Measurements from ENCODE around the gene NRIP1.

DNA sequence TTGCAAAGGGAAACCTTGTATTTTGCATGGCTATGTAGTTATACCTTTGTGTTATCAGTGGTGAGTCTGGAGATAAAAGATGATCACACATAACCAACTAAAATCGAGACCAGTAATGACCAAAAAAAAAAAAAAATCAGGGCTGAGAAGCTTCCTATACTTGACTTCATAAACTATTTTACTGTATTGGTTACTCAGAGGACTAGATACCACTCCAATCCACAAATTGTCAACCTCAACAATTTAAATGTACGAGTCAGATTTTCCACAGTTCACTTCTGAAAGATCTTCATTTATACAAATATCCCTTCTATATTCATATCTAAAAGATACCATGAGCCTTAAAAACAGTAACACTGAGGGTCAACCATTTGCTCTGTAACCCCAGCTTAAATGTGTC lies 71.7 kb downstream of the NRIP1 start:
- TF ChIP-seq CTCF (IDR thresholded peaks at IDR 0.05) (no peak), POLR2A (IDR thresholded peaks at IDR 0.05) (no peak)
